Transverse colon (tissue), 4 donors: Measurements from ENCODE around the gene SYT3. TPM values are rescaled to one million over a fixed set of nuclear protein-coding genes. Genes with fewer than 3 reads are reported as not detected.
"Not testable (repeated sequence)": the region's sequence is repeated elsewhere in the genome, so short reads cannot be mapped to it uniquely, and the experiment has no call there.

ENCODE experiments used
- DNase-seq: peaks from one replicate; pipeline ENCODE4 v3.0.0-alpha.2; 2019
- H3K27ac ChIP-seq, 4 donors: fragments of 200-600 bp; sonication (generic); 2 replicates each; pipeline ENCODE4 v1.5.1; 2016 to 2018; ENCODE audit warnings: inconsistent platforms in 4 of 4
- H3K27me3 ChIP-seq: fragments of 200-600 bp; sonication (generic); 2 replicates; pipeline ENCODE4 v1.5.1; 2017; ENCODE audit warnings: inconsistent platforms
- H3K36me3 ChIP-seq, 4 donors: fragments of 200-600 bp; sonication (generic); 2 replicates each; pipeline ENCODE4 v1.5.1; 2017 to 2019; ENCODE audit warnings: inconsistent platforms in 4 of 4
- H3K4me1 ChIP-seq, 4 donors: fragments of 200-600 bp; sonication (generic); 2 replicates each; pipeline ENCODE4 v1.5.1; 2017 to 2020; ENCODE audit warnings: inconsistent platforms in 4 of 4
- H3K4me3 ChIP-seq, 4 donors: fragments of 200-600 bp; sonication (generic); 1 replicate in 1 of 4; 2 replicates in 3 of 4; pipeline versions ENCODE4 v1.5.1 to v1.6.1; 2017 to 2019; ENCODE audit warnings: inconsistent platforms in 4 of 4
- H3K9me3 ChIP-seq, 2 donors: fragments of 200-600 bp; sonication (generic); 2 replicates each; pipeline ENCODE4 v1.5.1; 2017 to 2019; ENCODE audit warnings: inconsistent platforms in 2 of 2
- EP300 ChIP-seq: sonication (generic); formaldehyde crosslinking; IDR thresholded peaks from one replicate; pipeline ENCODE4 v1.6.1; 2017; ENCODE audit warnings: antibody characterized with exemption, low read depth
- POLR2A ChIP-seq: fragments of 450-650 bp; IDR thresholded peaks from one replicate; pipeline ENCODE4 v1.6.1; 2016; ENCODE audit warnings: antibody characterized with exemption, mild to moderate bottlenecking, moderate library complexity
- POLR2AphosphoS5 ChIP-seq, 3 donors: sonication (generic); formaldehyde crosslinking; IDR thresholded peaks; one replicate each; pipeline ENCODE4 v1.6.1; 2016; ENCODE audit warnings: antibody characterized with exemption in 3 of 3
- WGBS, 2 donors: methylation state at CpG; one replicate each; pipeline ENCODE4 v1.1.5; 2018; ENCODE audit warnings: low coverage in 1 of 2; 5-methylcytosine and 5-hydroxymethylcytosine counted together
- in situ Hi-C, 4 donors: fragments of 200-750 bp; cut with MboI; loops; one replicate each; pipeline versions ENCODE4 v1.15.0 to v1.15.1; 2017; ENCODE audit warnings: low sequenced_read_pairs in 3 of 4, low pct_ligation_motif_present in 1 of 4, low pct_unique_long_range_greater_than_20kb in 1 of 4
- intact Hi-C: fragments of 100-400 bp; cut with DNase I; formaldehyde crosslinking; loops from one replicate; pipeline ENCODE4 v1.15.1; 2023; ENCODE audit warnings: low total_unique reads
- total RNA-seq, 4 donors: library from RNA; depleted of rRNA; stranded (reverse); fragments of >200 nt; gene quantifications; one replicate each; pipeline ENCODE4 v1.1.0, GENCODE V29; 2016
- TF ChIP-seq, protein P1 (sequence below), 5 experiments: fragments of 200-600 bp in 3 of 5; fragments of 450-650 bp in 2 of 5; sonication (generic) in 3 of 5; IDR thresholded peaks; 1 replicate in 2 of 5; 2 replicates in 3 of 5; pipeline ENCODE4 v1.5.1; 2016 to 2017; ENCODE audit warnings: antibody characterized with exemption in 5 of 5, inconsistent platforms in 3 of 5, mild to moderate bottlenecking in 2 of 5, moderate library complexity in 1 of 5

SYT3 gene
- total RNA-seq, 4 donors from 2014 or later, result 0.64 TPM; not detected in 3

DNA sequence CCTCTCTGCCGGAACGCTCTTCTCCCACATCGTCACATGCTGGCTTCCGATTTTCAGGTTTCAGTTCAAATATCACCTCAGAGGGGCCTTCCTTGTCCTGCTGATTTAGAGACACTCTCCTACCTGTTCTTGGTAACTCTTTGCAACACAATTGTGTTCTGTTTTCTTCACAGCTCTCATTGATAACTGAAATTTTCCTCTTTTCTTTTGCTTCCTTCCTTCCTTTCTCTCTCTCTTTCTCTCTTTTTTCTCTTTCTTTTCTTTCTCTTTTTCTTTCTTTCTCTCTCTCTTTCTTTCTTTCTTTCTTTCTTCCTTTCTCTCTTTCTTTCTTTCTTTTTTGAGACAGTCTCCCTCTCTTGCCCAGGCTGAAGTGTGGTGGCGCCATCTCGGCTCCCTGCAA, 59.4 kb downstream of the SYT3 start:
- in situ Hi-C loops (no loop called here), intact Hi-C loops (no loop called here)
- Histone ChIP-seq H3K4me1 (no peaks in the 10 kb centered on the region), H3K4me3 (no peak overlapping the region), H3K27ac (no peak overlapping the region), H3K36me3 (no peaks in the 10 kb centered on the region), H3K27me3 (peaks cover 4% of the 10 kb centered on the region), H3K9me3 (no peaks in the 10 kb centered on the region)
- no peak for DNase-seq
- WGBS, 2 donors, result 88 to 96% methylated on average over 4 to 6 of the region's 6 CpGs
- TF ChIP-seq POLR2AphosphoS5 (IDR thresholded peaks at IDR 0.05) (no peak), EP300 (no peak), POLR2A (no peak)
- TF ChIP-seq, protein P1, sequence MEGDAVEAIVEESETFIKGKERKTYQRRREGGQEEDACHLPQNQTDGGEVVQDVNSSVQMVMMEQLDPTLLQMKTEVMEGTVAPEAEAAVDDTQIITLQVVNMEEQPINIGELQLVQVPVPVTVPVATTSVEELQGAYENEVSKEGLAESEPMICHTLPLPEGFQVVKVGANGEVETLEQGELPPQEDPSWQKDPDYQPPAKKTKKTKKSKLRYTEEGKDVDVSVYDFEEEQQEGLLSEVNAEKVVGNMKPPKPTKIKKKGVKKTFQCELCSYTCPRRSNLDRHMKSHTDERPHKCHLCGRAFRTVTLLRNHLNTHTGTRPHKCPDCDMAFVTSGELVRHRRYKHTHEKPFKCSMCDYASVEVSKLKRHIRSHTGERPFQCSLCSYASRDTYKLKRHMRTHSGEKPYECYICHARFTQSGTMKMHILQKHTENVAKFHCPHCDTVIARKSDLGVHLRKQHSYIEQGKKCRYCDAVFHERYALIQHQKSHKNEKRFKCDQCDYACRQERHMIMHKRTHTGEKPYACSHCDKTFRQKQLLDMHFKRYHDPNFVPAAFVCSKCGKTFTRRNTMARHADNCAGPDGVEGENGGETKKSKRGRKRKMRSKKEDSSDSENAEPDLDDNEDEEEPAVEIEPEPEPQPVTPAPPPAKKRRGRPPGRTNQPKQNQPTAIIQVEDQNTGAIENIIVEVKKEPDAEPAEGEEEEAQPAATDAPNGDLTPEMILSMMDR (IDR thresholded peaks at IDR 0.05), result no peak

DNA sequence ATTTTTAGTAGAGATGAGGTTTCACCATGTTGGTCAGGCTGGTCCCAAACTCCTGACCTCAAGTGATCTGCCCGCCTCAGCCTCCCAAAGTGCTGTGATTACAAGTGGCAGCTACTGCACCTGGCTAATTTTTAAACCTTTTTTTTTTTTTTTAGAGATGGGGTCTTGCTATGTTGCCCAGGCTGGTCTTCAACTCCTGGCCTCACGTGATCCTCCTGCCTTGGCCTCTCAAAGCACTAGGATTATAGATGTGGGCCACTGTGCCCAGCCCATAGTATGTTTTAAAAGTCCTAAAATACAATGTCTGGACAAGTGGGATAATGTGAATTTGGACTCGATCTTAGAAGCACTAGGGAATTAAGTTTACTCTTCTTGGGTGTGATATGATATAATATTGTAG, 62.9 kb downstream of the SYT3 start:
- H3K4me1 ChIP-seq, intact Hi-C loops, H3K36me3 ChIP-seq, H3K4me3 ChIP-seq, H3K27me3 ChIP-seq, DNase-seq, in situ Hi-C loops, H3K9me3 ChIP-seq, H3K27ac ChIP-seq: not testable (repeated sequence)
- WGBS, 2 donors, result 60 to 63% methylated on average over 2 to 3 of the region's 3 CpGs

DNA sequence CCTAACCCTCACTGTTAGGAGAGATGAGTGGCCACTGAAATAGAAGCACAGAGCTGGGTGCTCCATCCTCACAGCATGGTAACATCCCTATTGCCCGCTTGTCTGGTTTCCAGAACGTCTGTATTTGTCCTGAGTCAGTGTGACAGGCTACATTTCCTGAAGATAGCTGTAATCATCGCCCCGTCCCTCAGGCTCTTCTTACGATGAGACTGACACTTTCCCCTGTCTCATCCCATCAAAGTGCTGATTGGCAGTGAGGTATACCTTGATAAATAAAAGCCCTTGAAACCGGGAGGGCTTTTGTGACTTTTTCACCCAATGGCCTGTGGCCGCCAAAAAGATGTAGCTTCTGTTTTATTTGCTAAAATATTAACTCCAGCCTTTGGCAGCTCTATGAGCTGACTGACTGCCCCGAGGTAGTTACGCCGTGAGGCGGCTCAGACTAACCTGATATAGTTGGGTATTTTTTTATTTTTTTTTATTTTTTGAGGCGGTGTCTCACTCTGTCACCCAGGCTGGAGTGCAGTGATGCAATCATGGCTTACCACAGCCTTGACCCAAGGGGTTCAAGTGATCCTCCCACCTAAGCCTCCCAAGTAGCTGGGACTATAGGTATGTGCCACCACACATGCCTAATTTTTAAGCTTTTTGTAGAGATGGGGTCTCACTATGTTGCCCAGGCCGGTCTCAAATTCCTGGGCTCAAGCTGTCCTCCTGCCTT, 65.8 kb downstream of the SYT3 start:
- Histone ChIP-seq H3K27me3 (peaks cover 20% of the 10 kb centered on the region), H3K4me3 (no peak overlapping the region), H3K9me3 (no peaks in the 10 kb centered on the region), H3K27ac (no peak overlapping the region), H3K4me1 (no peaks in the 10 kb centered on the region), H3K36me3 (no peaks in the 10 kb centered on the region)
- DNase-seq, result no peak
- WGBS, 2 donors, result 75 to 84% methylated on average over 7 to 13 of the region's 13 CpGs
- in situ Hi-C loops, result no loop called here
- TF ChIP-seq POLR2AphosphoS5 (IDR thresholded peaks at IDR 0.05) (no peak), EP300 (no peak), POLR2A (no peak)
- TF ChIP-seq, protein P1 (IDR thresholded peaks at IDR 0.05), result no peak
- intact Hi-C loops, result no loop called here

Other genes with a start within 250 kb of the SYT3 start
- 10 to 100 TPM; 45.7 to 56.8 (median 51.7) TPM for gene SPIB, start 220.9 kb downstream of the SYT3 start, total RNA-seq
- under 1 TPM in 2 of 4 donors, not detected in 2; 0.16 to 0.41 TPM for gene MYBPC2, start 207.0 kb downstream of the SYT3 start, total RNA-seq
- gene EMC10, start 163.4 kb downstream of the SYT3 start, total RNA-seq, result 100 to 1,000 TPM in 1 of 4 donors, 10 to 100 TPM in 3; 50.5 to 117 (median 78.7) TPM
- 1 to 10 TPM in 1 of 4 donors, under 1 TPM in 2, not detected in 1; 0.55 to 4.2 (median 0.79) TPM for gene GARIN5A, start 163.0 kb downstream of the SYT3 start, total RNA-seq
- 100 to 1,000 TPM in 1 of 4 donors, 10 to 100 TPM in 3; 10.8 to 169 (median 36.6) TPM for gene JOSD2, start 128.7 kb downstream of the SYT3 start, total RNA-seq
- not detected for gene ASPDH, start 126.0 kb downstream of the SYT3 start, total RNA-seq
- 1 to 10 TPM in 1 of 4 donors, under 1 TPM in 3; 0.37 to 1.4 (median 0.91) TPM for gene LRRC4B, start 71.4 kb downstream of the SYT3 start, total RNA-seq
- gene C19orf81, start 9.6 kb upstream of the SYT3 start, total RNA-seq, result not detected
- gene SHANK1, start 79.9 kb upstream of the SYT3 start, total RNA-seq, result 1 to 10 TPM in 1 of 4 donors, not detected in 3; 2.2 TPM
- gene CLEC11A, start 83.5 kb upstream of the SYT3 start, total RNA-seq, result 10 to 100 TPM in 1 of 4 donors, 1 to 10 TPM in 3; 2.6 to 11.2 (median 5.1) TPM
- gene GPR32, start 130.6 kb upstream of the SYT3 start, total RNA-seq, result not detected
- gene ACP4, start 150.5 kb upstream of the SYT3 start, total RNA-seq, result not detected
- 100 to 1,000 TPM in 1 of 4 donors, 10 to 100 TPM in 3; 17.0 to 150 (median 35.4) TPM for gene KLK1, start 183.9 kb upstream of the SYT3 start, total RNA-seq
- gene KLK15, start 193.7 kb upstream of the SYT3 start, total RNA-seq, result 1 to 10 TPM in 2 of 4 donors, not detected in 2; 1.3 to 3.8 TPM
- 10 to 100 TPM in 1 of 4 donors, 1 to 10 TPM in 3; 2.9 to 66.9 (median 4.9) TPM for gene KLK3, start 215.0 kb upstream of the SYT3 start, total RNA-seq
- gene KLK2, start 233.6 kb upstream of the SYT3 start, total RNA-seq, result 1 to 10 TPM in 1 of 4 donors, not detected in 3; 3.8 TPM